Endothelial cell of umbilical vein (primary cell): ENCODE results near the gene MNAT1. TPM values are rescaled to one million over a fixed set of nuclear protein-coding genes. Genes with fewer than 3 reads are reported as not detected.

Experiments used
- BruUV-seq: library from RNA; stranded (reverse); fragments of 400-500 nt; replicated peaks from 2 replicates; lab custom pipeline; 2021; lab: Mats Ljungman, UMichigan
- CTCF ChIA-PET: fragments of 300-600, 350-600 bp; sonication (Branson Sonifier 250); formaldehyde crosslinking; loops from one replicate; lab custom pipeline; 2021; ENCODE audit warnings: antibody characterized with exemption, inconsistent platforms; lab: Charles Lee
- POLR2A ChIA-PET: fragments of 300-600, 350-600 bp; sonication (Branson Sonifier 250); formaldehyde crosslinking; loops from one replicate; lab custom pipeline; 2021; ENCODE audit warnings: antibody characterized with exemption, inconsistent platforms; lab: Charles Lee
- DNase-seq: peaks from one replicate; pipeline ENCODE4 v3.0.0-alpha.2; 2011; ENCODE audit warnings: low read depth, low spot score
- FAIRE-seq: peaks from 2 replicates; lab custom pipeline; 2011; peaks lifted over from hg19 to GRCh38; lab: Jason Lieb, UNC
- H2AFZ ChIP-seq: 2 replicates; pipeline ENCODE4 v1.6.0; 2012; ENCODE audit warnings: low read depth, low read length, control low read depth, inconsistent platforms
- H3K27ac ChIP-seq: 2 replicates; pipeline ENCODE4 v1.5.1; 2011; ENCODE audit warnings: low read depth, mild to moderate bottlenecking, control low read depth, low read length, moderate library complexity; ENCODE audit not compliant: insufficient read depth
- H3K27me3 ChIP-seq, 2 experiments: 2 replicates each; pipeline versions ENCODE4 v1.6.0 to v1.6.1; 2011; ENCODE audit warnings: low read length in 2 of 2, mixed read lengths in 1 of 2; ENCODE audit not compliant: control insufficient read depth in 2 of 2, insufficient read depth in 2 of 2
- H3K36me3 ChIP-seq, 2 experiments: 2 replicates in 1 of 2; 3 replicates in 1 of 2; pipeline ENCODE4 v1.5.1; 2011; ENCODE audit warnings: low read length in 2 of 2, mild to moderate bottlenecking in 1 of 2, moderate library complexity in 1 of 2; ENCODE audit not compliant: control insufficient read depth in 2 of 2, insufficient read depth in 2 of 2; ENCODE audit errors: extremely low read depth in 1 of 2
- H3K4me1 ChIP-seq: 3 replicates; pipeline ENCODE4 v1.5.1; 2011; ENCODE audit warnings: mild to moderate bottlenecking, low read length; ENCODE audit not compliant: control insufficient read depth, insufficient read depth; ENCODE audit errors: extremely low read depth
- H3K4me2 ChIP-seq: 2 replicates; pipeline ENCODE4 v1.6.1; 2011; ENCODE audit warnings: low read length, control low read depth, mixed read lengths; ENCODE audit not compliant: insufficient read depth
- H3K4me3 ChIP-seq, 3 experiments: fragments of 200-600 bp in 1 of 3; sonication (generic), shearing (Covaris generic) in 1 of 3; replicated peaks in 1 of 3; 2 replicates each; pipeline ENCODE4 v1.5.1; 2011 to 2016; ENCODE audit warnings: control low read depth in 3 of 3, low read length in 3 of 3, mild to moderate bottlenecking in 2 of 3, inconsistent platforms in 1 of 3, low read depth in 1 of 3, moderate library complexity in 1 of 3; ENCODE audit not compliant: insufficient read depth in 1 of 3
- H3K79me2 ChIP-seq: 2 replicates; pipeline ENCODE4 v1.6.0; 2012; ENCODE audit warnings: low read length, inconsistent platforms; ENCODE audit not compliant: control insufficient read depth, insufficient read depth
- H3K9ac ChIP-seq: replicated peaks from 2 replicates; pipeline ENCODE3; 2011; ENCODE audit warnings: low read length, control low read depth; ENCODE audit not compliant: insufficient read depth; ENCODE audit errors: extremely low read depth
- H3K9me1 ChIP-seq: replicated peaks from 3 replicates; pipeline ENCODE4 v1.6.0; 2011; ENCODE audit warnings: mild to moderate bottlenecking, low read length; ENCODE audit not compliant: control insufficient read depth, insufficient read depth; ENCODE audit errors: extremely low read depth
- H3K9me3 ChIP-seq: replicated peaks from 2 replicates; pipeline ENCODE4 v1.5.1; 2012; ENCODE audit warnings: low read length, inconsistent platforms; ENCODE audit not compliant: control insufficient read depth, insufficient read depth
- H4K20me1 ChIP-seq: replicated peaks from 2 replicates; pipeline ENCODE3; 2011; ENCODE audit warnings: mild to moderate bottlenecking, low read length; ENCODE audit not compliant: control insufficient read depth, insufficient read depth; ENCODE audit errors: extremely low read depth
- EZH2 ChIP-seq: IDR thresholded peaks from 2 replicates; pipeline ENCODE4 v1.6.1; 2012; ENCODE audit warnings: borderline replicate concordance, low read depth, mild to moderate bottlenecking, moderate library complexity, low read length, inconsistent platforms; ENCODE audit not compliant: severe bottlenecking
- FOS ChIP-seq: IDR thresholded peaks from 2 replicates; pipeline ENCODE4 v1.6.1; 2011; ENCODE audit warnings: mild to moderate bottlenecking, low read length, moderate library complexity, borderline replicate concordance; ENCODE audit not compliant: insufficient read depth
- GATA2 ChIP-seq: IDR thresholded peaks from 2 replicates; pipeline ENCODE4 v1.7.0; 2011; ENCODE audit warnings: low read depth, mild to moderate bottlenecking, moderate library complexity, mixed read lengths, low read length; ENCODE audit not compliant: insufficient read length, insufficient read depth
- JUN ChIP-seq: IDR thresholded peaks from 2 replicates; pipeline ENCODE4 v1.6.1; 2011; ENCODE audit warnings: borderline replicate concordance, low read depth; ENCODE audit not compliant: insufficient read length, insufficient read depth
- MYC ChIP-seq: IDR thresholded peaks from one replicate; pipeline ENCODE4 v1.6.1; 2011; ENCODE audit warnings: mild to moderate bottlenecking, low read depth, low read length
- POLR2A ChIP-seq: IDR thresholded peaks from 2 replicates; pipeline ENCODE4 v1.6.1; 2012; ENCODE audit warnings: low read depth, mild to moderate bottlenecking, control low read depth, low read length
- POLR2AphosphoS5 ChIP-seq: IDR thresholded peaks from 2 replicates; pipeline ENCODE4 v1.6.1; 2012; ENCODE audit warnings: low read depth, mild to moderate bottlenecking, control low read depth, low read length, moderate library complexity; ENCODE audit not compliant: insufficient read depth
- dilution Hi-C: fragments of 300-500 bp; cut with MboI; formaldehyde crosslinking; loops from one replicate; pipeline ENCODE4 v1.15.0; 2019; ENCODE audit warnings: low sequenced_read_pairs; ENCODE audit not compliant: extremely low pct_ligation_motif_present
- intact Hi-C: fragments of 100-400 bp; cut with micrococcal nuclease; formaldehyde crosslinking; loops from one replicate; pipeline ENCODE4 v1.10.0; 2022
- polyA plus RNA-seq, 4 experiments: library from polyadenylated mRNA; depleted of rRNA in 3 of 4; stranded (reverse) in 3 of 4; unstranded in 1 of 4; fragments of >200 nt; gene quantifications; 2 replicates each; pipeline versions ENCODE4 v1.2.1 to v1.2.3, GENCODE V29; 2011 to 2012; ENCODE audit warnings: missing spikeins in 1 of 4
- total RNA-seq: library from RNA; stranded (reverse); gene quantifications from 2 replicates; pipeline ENCODE4 v1.2.3, GENCODE V29; 2021
- TF ChIP-seq, protein P1 (sequence below), 2 donors: IDR thresholded peaks; 1 replicate in 1 of 2; 2 replicates in 1 of 2; pipeline ENCODE4 v1.5.1; 2011; ENCODE audit warnings: low read length in 2 of 2, mild to moderate bottlenecking in 2 of 2, moderate library complexity in 2 of 2, control low read depth in 1 of 2, inconsistent platforms in 1 of 2, low read depth in 1 of 2; ENCODE audit not compliant: insufficient read depth in 1 of 2; ENCODE audit errors: extremely low read depth in 1 of 2
- TF ChIP-seq, protein P2 (sequence below): IDR thresholded peaks from 2 replicates; pipeline ENCODE4 v1.6.1; 2011; ENCODE audit not compliant: insufficient read depth, insufficient read length

Gene MNAT1
- total and polyA plus RNA-seq, 2 donors (not counting 3 experiments of a cell fraction or from before 2014, with no cell fraction given), result 35.7 to 55.7 TPM

- Histone ChIP-seq H3K4me1 (peaks cover 46% of the 10 kb centered on the region), H3K36me3 (peaks cover under 1 to 5% of the 10 kb centered on the region in 2 experiments), H3K79me2 (peaks cover 24% of the 10 kb centered on the region), H2AFZ (peak within 1 kb of the TSS; percentile 63), H3K27me3 (no peaks in the 10 kb centered on the region), H4K20me1 (no peaks in the 10 kb centered on the region), H3K4me2 (peak within 1 kb of the TSS; percentile 89), H3K4me3 (peak within 1 kb of the TSS; percentile 27 to 72 (median 61)), H3K9me3 (no peaks in the 10 kb centered on the region), H3K9ac (peak within 1 kb of the TSS; percentile 96), H3K9me1 (no peaks in the 10 kb centered on the region), H3K27ac (peak within 1 kb of the TSS; percentile 83)
- ChIA-PET POLR2A (interaction anchor here (1.1 to 1.6 kb wide), 5 partner anchors 16 to 258 kb away, joined by 4 to 5 read pairs (median 4); no protein-coding TSS in a partner anchor), CTCF (interaction anchor here (0.6 to 3.1 kb wide), 13 partner anchors 15 to 356 kb away, joined by 3 to 16 read pairs (median 3); partner anchors contain the start of gene SIX4)
- DNase-seq, result peak; percentile 98
- BruUV-seq, result TSS peak; percentile 51
- TF ChIP-seq POLR2A (peak; percentile 51), MYC (peak; percentile 62), GATA2 (no peak), POLR2AphosphoS5 (peak; percentile 36), FOS (no peak), JUN (peak; percentile 71), EZH2 (no peak)
- TF ChIP-seq, protein P1, sequence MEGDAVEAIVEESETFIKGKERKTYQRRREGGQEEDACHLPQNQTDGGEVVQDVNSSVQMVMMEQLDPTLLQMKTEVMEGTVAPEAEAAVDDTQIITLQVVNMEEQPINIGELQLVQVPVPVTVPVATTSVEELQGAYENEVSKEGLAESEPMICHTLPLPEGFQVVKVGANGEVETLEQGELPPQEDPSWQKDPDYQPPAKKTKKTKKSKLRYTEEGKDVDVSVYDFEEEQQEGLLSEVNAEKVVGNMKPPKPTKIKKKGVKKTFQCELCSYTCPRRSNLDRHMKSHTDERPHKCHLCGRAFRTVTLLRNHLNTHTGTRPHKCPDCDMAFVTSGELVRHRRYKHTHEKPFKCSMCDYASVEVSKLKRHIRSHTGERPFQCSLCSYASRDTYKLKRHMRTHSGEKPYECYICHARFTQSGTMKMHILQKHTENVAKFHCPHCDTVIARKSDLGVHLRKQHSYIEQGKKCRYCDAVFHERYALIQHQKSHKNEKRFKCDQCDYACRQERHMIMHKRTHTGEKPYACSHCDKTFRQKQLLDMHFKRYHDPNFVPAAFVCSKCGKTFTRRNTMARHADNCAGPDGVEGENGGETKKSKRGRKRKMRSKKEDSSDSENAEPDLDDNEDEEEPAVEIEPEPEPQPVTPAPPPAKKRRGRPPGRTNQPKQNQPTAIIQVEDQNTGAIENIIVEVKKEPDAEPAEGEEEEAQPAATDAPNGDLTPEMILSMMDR (IDR thresholded peaks at IDR 0.05; ENCODE audit: extremely low read depth in 1 of 2, insufficient read depth in 1 of 2, low read depth in 1 of 2, low read length in 2 of 2), result no peak
- TF ChIP-seq, protein P2, sequence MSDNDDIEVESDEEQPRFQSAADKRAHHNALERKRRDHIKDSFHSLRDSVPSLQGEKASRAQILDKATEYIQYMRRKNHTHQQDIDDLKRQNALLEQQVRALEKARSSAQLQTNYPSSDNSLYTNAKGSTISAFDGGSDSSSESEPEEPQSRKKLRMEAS, result peak; percentile 38
- FAIRE-seq, result peak; percentile 91
- dilution Hi-C loops, result no loop called here
- intact Hi-C loops, result loop anchor here (1.0 to 5.0 kb wide), 10 partner anchors 44 to 356 kb away; partner anchors contain the start of gene MNAT1
These were observed 246.5 kb downstream of the MNAT1 start, which contains the start of the genes SLC38A6 and TRMT5 for GRCh38 chr14:60980811-60981632. TSS of gene SLC38A6 (plus strand) at chr14:60981245. CDS start at chr14:60981278, 33 bp downstream. TSS of gene TRMT5 (minus strand) at chr14:60981079. CDS start at chr14:60980973, 106 bp downstream.
